Neural progenitor cell (in vitro differentiated cells): ENCODE results near the gene CREBBP.

Source experiments
- EZH2 ChIP-seq: fragments of 200-600 bp; sonication (generic); IDR thresholded peaks from 2 replicates; pipeline ENCODE4 v1.6.1; 2017; ENCODE audit warnings: antibody characterized with exemption, mild to moderate bottlenecking, moderate library complexity
- EZH2phosphoT487 ChIP-seq: fragments of 200-600 bp; sonication (generic); IDR thresholded peaks from 2 replicates; pipeline ENCODE4 v1.6.1; 2017; ENCODE audit warnings: antibody characterized with exemption
- TF ChIP-seq, protein P1 (sequence below): fragments of 200-600 bp; sonication (generic); IDR thresholded peaks from 2 replicates; pipeline ENCODE4 v1.5.1; 2017; ENCODE audit warnings: antibody characterized with exemption, mild to moderate bottlenecking

- no peak for TF ChIP-seq EZH2
- TF ChIP-seq, protein P1, sequence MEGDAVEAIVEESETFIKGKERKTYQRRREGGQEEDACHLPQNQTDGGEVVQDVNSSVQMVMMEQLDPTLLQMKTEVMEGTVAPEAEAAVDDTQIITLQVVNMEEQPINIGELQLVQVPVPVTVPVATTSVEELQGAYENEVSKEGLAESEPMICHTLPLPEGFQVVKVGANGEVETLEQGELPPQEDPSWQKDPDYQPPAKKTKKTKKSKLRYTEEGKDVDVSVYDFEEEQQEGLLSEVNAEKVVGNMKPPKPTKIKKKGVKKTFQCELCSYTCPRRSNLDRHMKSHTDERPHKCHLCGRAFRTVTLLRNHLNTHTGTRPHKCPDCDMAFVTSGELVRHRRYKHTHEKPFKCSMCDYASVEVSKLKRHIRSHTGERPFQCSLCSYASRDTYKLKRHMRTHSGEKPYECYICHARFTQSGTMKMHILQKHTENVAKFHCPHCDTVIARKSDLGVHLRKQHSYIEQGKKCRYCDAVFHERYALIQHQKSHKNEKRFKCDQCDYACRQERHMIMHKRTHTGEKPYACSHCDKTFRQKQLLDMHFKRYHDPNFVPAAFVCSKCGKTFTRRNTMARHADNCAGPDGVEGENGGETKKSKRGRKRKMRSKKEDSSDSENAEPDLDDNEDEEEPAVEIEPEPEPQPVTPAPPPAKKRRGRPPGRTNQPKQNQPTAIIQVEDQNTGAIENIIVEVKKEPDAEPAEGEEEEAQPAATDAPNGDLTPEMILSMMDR = no peak
- TF ChIP-seq EZH2phosphoT487 = no peak
These were observed 67.9 kb downstream of the CREBBP start for GRCh38 chr16:3812469-3813172.
